HepG2 (cell line): Measurements from ENCODE around the gene UQCR11. TPM values are rescaled to one million over a fixed set of nuclear protein-coding genes. Genes with fewer than 3 reads are reported as not detected.
A peak's percentile ranks its signal among the peaks of the same experiment; 100 is the strongest.

Experiments
- AKAP8 ChIP-seq: sonication (generic); formaldehyde crosslinking; IDR thresholded peaks from 2 replicates; pipeline ENCODE4 v1.5.1; 2020; ENCODE audit warnings: mild to moderate bottlenecking, missing genetic modification reagents
- AKNA ChIP-seq: sonication (generic); formaldehyde crosslinking; IDR thresholded peaks from 2 replicates; pipeline ENCODE4 v1.4.0; 2020; ENCODE audit warnings: missing genetic modification reagents, borderline replicate concordance
- BHLHE40 ChIP-seq: IDR thresholded peaks from 2 replicates; pipeline ENCODE4 v1.6.1; 2011; ENCODE audit warnings: low read length, improper control_type of control experiment
- FOXM1 ChIP-seq: sonication (generic); formaldehyde crosslinking; IDR thresholded peaks from 2 replicates; pipeline ENCODE4 v1.5.0; 2020; ENCODE audit warnings: missing genetic modification reagents
- JDP2 ChIP-seq: sonication (generic); formaldehyde crosslinking; IDR thresholded peaks from 2 replicates; pipeline ENCODE4 v1.8.1; 2022; ENCODE audit warnings: missing genetic modification reagents, borderline replicate concordance
- KDM1A ChIP-seq: IDR thresholded peaks from 2 replicates; pipeline ENCODE4 v1.6.1; 2016; ENCODE audit warnings: missing compliant biosample characterization
- MLX ChIP-seq: IDR thresholded peaks from 2 replicates; pipeline ENCODE4 v1.6.1; 2016
- RAD51 ChIP-seq: fragments of 450-650 bp; IDR thresholded peaks from 2 replicates; pipeline ENCODE4 v1.6.1; 2016; ENCODE audit warnings: borderline replicate concordance
- SMYD3 ChIP-seq: sonication (generic); formaldehyde crosslinking; IDR thresholded peaks from 2 replicates; pipeline ENCODE4 v1.8.1; 2023; ENCODE audit warnings: mild to moderate bottlenecking, missing genetic modification reagents
- SRY ChIP-seq: sonication (generic); formaldehyde crosslinking; IDR thresholded peaks from 2 replicates; pipeline ENCODE4 v1.8.0; 2022; ENCODE audit warnings: mild to moderate bottlenecking, missing genetic modification reagents
- SUZ12 ChIP-seq: fragments of 150-350 bp; IDR thresholded peaks from 2 replicates; pipeline ENCODE4 v1.6.1; 2014; ENCODE audit warnings: low read depth, low read length
- TRAFD1 ChIP-seq: sonication (generic); formaldehyde crosslinking; IDR thresholded peaks from 2 replicates; pipeline ENCODE4 v1.5.1; 2020; ENCODE audit warnings: missing genetic modification reagents, mild to moderate bottlenecking, borderline replicate concordance
- ZBTB26 ChIP-seq: IDR thresholded peaks from 2 replicates; pipeline ENCODE4 v1.6.1; 2016; ENCODE audit warnings: missing compliant biosample characterization, missing genetic modification reagents, borderline replicate concordance
- ZBTB7B ChIP-seq: sonication (generic); formaldehyde crosslinking; IDR thresholded peaks from 2 replicates; pipeline ENCODE4 v1.4.0; 2020; ENCODE audit warnings: missing genetic modification reagents
- ZFP91 ChIP-seq: sonication (generic); formaldehyde crosslinking; IDR thresholded peaks from 2 replicates; pipeline ENCODE4 v1.9.0; 2022; ENCODE audit warnings: missing genetic modification reagents, mild to moderate bottlenecking, borderline replicate concordance
- ZNF101 ChIP-seq: sonication (generic); formaldehyde crosslinking; IDR thresholded peaks from 2 replicates; pipeline ENCODE4 v1.4.0; 2020; ENCODE audit warnings: mild to moderate bottlenecking, low read depth, missing genetic modification reagents, borderline replicate concordance
- ZNF256 ChIP-seq: sonication (generic); formaldehyde crosslinking; conservative IDR thresholded peaks from 2 replicates; pipeline ENCODE4 v1.4.0; 2020; ENCODE audit warnings: missing genetic modification reagents
- ZNF296 ChIP-seq: sonication (generic); formaldehyde crosslinking; conservative IDR thresholded peaks from 2 replicates; pipeline ENCODE4 v1.5.0; 2020; ENCODE audit warnings: mild to moderate bottlenecking, missing genetic modification reagents
- ZNF329 ChIP-seq: sonication (generic); formaldehyde crosslinking; IDR thresholded peaks from 2 replicates; pipeline ENCODE4 v1.9.0; 2021; ENCODE audit warnings: low read depth, mild to moderate bottlenecking, missing genetic modification reagents
- ZNF550 ChIP-seq: sonication (generic); formaldehyde crosslinking; IDR thresholded peaks from 2 replicates; pipeline ENCODE4 v1.4.0; 2020; ENCODE audit warnings: mild to moderate bottlenecking, missing genetic modification reagents, borderline replicate concordance
- polyA plus RNA-seq, 8 experiments: library from polyadenylated mRNA; depleted of rRNA in 3 of 8; stranded (reverse) in 7 of 8; unstranded in 1 of 8; fragments of >200 nt; fragmentation: Illumina TruSeq in 4 of 8; extraction: Trizol in 4 of 8; gene quantifications; 2 replicates each; pipeline versions ENCODE4 v1.2.1 to v1.2.3, GENCODE V29; 2011 to 2016; ENCODE audit warnings: low read depth in 4 of 8, missing spikeins in 1 of 8, mixed read lengths in 1 of 8; ENCODE audit not compliant: insufficient read depth in 1 of 8
- total RNA-seq, 5 experiments: library from RNA; depleted of rRNA; stranded (reverse); fragments of >200 nt; fragmentation: Illumina TruSeq; extraction: Trizol; gene quantifications; 2 replicates each; pipeline ENCODE4 v1.2.3, GENCODE V29; 2016; ENCODE audit warnings: low read depth in 1 of 5

UQCR11 gene
- total and polyA plus RNA-seq, 2 of the 13 experiments (the other 11 are each of a cell fraction or from before 2014, with no cell fraction given) = 125 to 214 TPM

GRCh38 chr19:1590641-1591397 is 14.4 kb downstream of the UQCR11 start (continued):
- TF ChIP-seq ZBTB26 (CRISPR knock-in tag) (no peak), SMYD3 (CRISPR knock-in tag) (no peak), MLX (CRISPR knock-in tag) (no peak), FOXM1 (no peak), ZFP91 (CRISPR knock-in tag) (peak; percentile 59; the same call in 1 of the 2 replicates), TRAFD1 (CRISPR knock-in tag) (no peak), ZNF101 (CRISPR knock-in tag) (no peak), ZNF329 (CRISPR knock-in tag) (no peak; the same call in 1 of the 2 replicates), BHLHE40 (no peak), KDM1A (CRISPR knock-in tag) (no peak), AKAP8 (CRISPR knock-in tag) (0 out of 2 replicates have a peak, but pooled peaks have one; percentile 31), AKNA (CRISPR knock-in tag) (no peak), SUZ12 (no peak), ZNF256 (CRISPR knock-in tag) (0 out of 2 replicates have a peak, but pooled peaks have one; percentile 32), ZBTB7B (CRISPR knock-in tag) (no peak), JDP2 (CRISPR knock-in tag) (no peak), ZNF296 (CRISPR knock-in tag) (no peak), SRY (0 out of 2 replicates have a peak, but pooled peaks have one; percentile 40), ZNF550 (CRISPR knock-in tag) (no peak), RAD51 (no peak)
